ENCODE results near the gene PRF1.

DNA sequence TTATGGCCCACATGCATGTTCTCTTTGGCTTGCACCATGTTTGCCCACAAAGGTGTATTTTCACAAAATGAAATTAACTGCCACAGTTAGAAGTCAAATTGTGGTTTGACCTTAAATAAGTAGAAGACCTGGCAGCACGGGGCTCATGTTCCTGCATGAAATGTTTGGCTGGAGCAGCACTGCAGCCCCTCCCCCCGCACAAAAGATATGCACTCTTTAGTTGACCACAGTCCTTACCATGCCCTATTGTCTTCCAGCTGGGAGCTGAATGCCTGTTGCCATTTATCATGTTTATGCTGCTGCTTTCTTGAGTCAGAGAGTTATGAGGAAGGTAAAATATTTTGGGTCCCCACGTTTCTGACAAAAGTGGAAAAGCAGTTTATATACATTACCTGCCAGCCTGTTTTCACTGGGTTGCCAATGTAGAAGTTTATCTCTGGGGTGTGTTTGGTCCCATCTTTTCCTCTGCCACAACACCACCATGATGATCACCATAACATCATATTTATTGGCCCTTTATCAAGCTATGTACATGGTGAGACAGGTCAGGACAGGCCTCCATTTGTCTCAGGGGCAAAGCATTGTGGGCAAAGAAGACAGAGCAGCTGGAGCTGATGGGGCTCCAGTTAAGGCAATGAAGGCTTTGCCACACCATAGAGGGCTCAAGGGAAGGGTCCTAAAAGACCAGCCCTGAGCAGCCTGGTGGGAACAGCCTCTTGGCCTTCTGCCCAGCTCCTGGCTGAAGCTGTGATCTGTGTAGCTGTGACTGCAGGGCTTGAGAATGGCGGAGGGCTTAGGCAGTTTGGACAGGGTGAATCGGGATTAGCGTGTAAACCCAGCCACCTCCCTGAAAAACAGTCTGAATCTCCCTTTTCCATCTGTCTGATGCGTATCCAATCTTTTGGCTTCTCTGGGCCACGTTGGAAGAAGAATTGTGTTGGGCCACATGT lies 5.4 kb downstream of the PRF1 start:
- TF ChIP-seq, protein P1, sequence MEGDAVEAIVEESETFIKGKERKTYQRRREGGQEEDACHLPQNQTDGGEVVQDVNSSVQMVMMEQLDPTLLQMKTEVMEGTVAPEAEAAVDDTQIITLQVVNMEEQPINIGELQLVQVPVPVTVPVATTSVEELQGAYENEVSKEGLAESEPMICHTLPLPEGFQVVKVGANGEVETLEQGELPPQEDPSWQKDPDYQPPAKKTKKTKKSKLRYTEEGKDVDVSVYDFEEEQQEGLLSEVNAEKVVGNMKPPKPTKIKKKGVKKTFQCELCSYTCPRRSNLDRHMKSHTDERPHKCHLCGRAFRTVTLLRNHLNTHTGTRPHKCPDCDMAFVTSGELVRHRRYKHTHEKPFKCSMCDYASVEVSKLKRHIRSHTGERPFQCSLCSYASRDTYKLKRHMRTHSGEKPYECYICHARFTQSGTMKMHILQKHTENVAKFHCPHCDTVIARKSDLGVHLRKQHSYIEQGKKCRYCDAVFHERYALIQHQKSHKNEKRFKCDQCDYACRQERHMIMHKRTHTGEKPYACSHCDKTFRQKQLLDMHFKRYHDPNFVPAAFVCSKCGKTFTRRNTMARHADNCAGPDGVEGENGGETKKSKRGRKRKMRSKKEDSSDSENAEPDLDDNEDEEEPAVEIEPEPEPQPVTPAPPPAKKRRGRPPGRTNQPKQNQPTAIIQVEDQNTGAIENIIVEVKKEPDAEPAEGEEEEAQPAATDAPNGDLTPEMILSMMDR (IDR thresholded peaks at IDR 0.05) = no peak
- TF ChIP-seq POLR2A (IDR thresholded peaks at IDR 0.05) = no peak
- TF ChIP-seq EP300 (IDR thresholded peaks at IDR 0.05) = no peak
- no peak for TF ChIP-seq POLR2AphosphoS5 (IDR thresholded peaks at IDR 0.05)
